IMR-90 (cell line): ENCODE measurements around the gene C11orf58.

Experiments used
- CEBPB ChIP-seq: IDR thresholded peaks from 2 replicates; pipeline ENCODE4 v1.6.1; 2012; ENCODE audit warnings: low read depth, low read length, improper control_type of control experiment
- CHD1 ChIP-seq: IDR thresholded peaks from 2 replicates; pipeline ENCODE4 v1.6.1; 2012; ENCODE audit warnings: low read depth, low read length, improper control_type of control experiment
- FOS ChIP-seq: fragments of 150-350 bp; IDR thresholded peaks from 2 replicates; pipeline ENCODE4 v1.6.1; 2016; ENCODE audit warnings: low read depth, low read length
- MAFK ChIP-seq: IDR thresholded peaks from 2 replicates; pipeline ENCODE4 v1.6.1; 2012; ENCODE audit warnings: low read depth, low read length, improper control_type of control experiment
- MXI1 ChIP-seq: IDR thresholded peaks from 2 replicates; pipeline ENCODE4 v1.6.1; 2012; ENCODE audit warnings: low read depth, mild to moderate bottlenecking, low read length, moderate library complexity, borderline replicate concordance
- POLR2A ChIP-seq: IDR thresholded peaks from 2 replicates; pipeline ENCODE4 v1.6.1; 2012; ENCODE audit warnings: mild to moderate bottlenecking, low read depth, low read length
- RAD21 ChIP-seq: IDR thresholded peaks from 2 replicates; pipeline ENCODE4 v1.6.1; 2012; ENCODE audit warnings: low read length, improper control_type of control experiment
- RFX5 ChIP-seq: IDR thresholded peaks from 2 replicates; pipeline ENCODE4 v1.8.0; 2012; ENCODE audit warnings: low read depth, mild to moderate bottlenecking, low read length, moderate library complexity
- SMC3 ChIP-seq: fragments of 150-350 bp; IDR thresholded peaks from 2 replicates; pipeline ENCODE4 v1.6.1; 2016; ENCODE audit warnings: low read depth, mild to moderate bottlenecking, antibody characterized with exemption, low read length, moderate library complexity
- TF ChIP-seq, protein P1 (sequence below): conservative IDR thresholded peaks from 2 replicates; pipeline ENCODE4 v1.5.1; 2012; ENCODE audit warnings: mild to moderate bottlenecking, low read depth, low read length, improper control_type of control experiment
- TF ChIP-seq, protein P2 (sequence below): fragments of 150-350 bp; IDR thresholded peaks from 2 replicates; pipeline ENCODE4 v1.6.1; 2016; ENCODE audit warnings: low read depth, mild to moderate bottlenecking, low read length, moderate library complexity, borderline replicate concordance

DNA sequence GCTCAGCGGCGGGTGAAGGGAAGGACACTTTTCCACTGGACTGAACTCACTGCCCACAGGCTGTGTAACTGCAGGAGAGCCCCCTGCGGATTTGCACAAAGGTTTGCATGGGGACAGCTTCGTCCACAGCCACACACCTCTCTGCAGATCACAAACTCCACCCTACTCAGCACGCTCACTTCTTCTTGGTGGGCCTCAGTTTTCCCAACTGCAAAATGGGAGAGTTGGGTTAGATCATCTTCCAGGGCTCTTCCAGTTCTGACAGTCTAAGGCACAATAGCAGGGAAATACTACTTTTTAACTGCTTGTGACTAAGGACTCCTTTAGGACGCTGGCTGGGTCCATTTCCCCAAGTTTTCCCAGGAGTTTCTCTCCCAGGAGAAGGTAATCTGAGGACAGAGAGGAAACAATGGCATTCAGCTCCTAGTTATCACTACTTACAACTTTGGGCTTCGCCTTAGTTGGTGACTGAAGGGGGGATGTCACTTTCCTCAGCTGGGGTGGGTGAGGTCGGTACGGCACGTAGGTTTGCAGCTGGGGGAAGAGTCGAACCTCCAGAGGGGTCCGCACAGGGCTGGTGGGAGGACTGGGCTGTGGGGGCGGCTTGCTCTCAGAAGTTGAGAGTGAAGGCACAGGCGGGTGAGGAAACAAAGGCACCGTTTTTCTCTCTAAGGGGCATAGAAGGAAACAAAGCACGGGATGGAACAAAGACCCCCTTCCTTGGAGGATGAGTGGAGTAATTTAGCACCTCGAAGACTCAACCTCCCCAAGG, 55.8 kb downstream of the C11orf58 start:
- TF ChIP-seq, protein P1, sequence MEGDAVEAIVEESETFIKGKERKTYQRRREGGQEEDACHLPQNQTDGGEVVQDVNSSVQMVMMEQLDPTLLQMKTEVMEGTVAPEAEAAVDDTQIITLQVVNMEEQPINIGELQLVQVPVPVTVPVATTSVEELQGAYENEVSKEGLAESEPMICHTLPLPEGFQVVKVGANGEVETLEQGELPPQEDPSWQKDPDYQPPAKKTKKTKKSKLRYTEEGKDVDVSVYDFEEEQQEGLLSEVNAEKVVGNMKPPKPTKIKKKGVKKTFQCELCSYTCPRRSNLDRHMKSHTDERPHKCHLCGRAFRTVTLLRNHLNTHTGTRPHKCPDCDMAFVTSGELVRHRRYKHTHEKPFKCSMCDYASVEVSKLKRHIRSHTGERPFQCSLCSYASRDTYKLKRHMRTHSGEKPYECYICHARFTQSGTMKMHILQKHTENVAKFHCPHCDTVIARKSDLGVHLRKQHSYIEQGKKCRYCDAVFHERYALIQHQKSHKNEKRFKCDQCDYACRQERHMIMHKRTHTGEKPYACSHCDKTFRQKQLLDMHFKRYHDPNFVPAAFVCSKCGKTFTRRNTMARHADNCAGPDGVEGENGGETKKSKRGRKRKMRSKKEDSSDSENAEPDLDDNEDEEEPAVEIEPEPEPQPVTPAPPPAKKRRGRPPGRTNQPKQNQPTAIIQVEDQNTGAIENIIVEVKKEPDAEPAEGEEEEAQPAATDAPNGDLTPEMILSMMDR, result no peak
- no peak for TF ChIP-seq CHD1
- no peak for TF ChIP-seq FOS
- TF ChIP-seq POLR2A, result no peak
- no peak for TF ChIP-seq MXI1
- no peak for TF ChIP-seq MAFK
- no peak for TF ChIP-seq SMC3
- TF ChIP-seq CEBPB, result no peak
- no peak for TF ChIP-seq RAD21
- no peak for TF ChIP-seq RFX5
- TF ChIP-seq, protein P2, sequence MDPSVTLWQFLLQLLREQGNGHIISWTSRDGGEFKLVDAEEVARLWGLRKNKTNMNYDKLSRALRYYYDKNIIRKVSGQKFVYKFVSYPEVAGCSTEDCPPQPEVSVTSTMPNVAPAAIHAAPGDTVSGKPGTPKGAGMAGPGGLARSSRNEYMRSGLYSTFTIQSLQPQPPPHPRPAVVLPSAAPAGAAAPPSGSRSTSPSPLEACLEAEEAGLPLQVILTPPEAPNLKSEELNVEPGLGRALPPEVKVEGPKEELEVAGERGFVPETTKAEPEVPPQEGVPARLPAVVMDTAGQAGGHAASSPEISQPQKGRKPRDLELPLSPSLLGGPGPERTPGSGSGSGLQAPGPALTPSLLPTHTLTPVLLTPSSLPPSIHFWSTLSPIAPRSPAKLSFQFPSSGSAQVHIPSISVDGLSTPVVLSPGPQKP, result no peak
